ENCODE measurements around the gene SUCLG2.

SUCLG2 gene

GRCh38 chr3:67470207-67470606, 184.2 kb downstream of the SUCLG2 start:
- peaks cover 2% of the 10 kb centered on the region for H3K4me1 Mint-ChIP-seq (ENCODE audit: low read depth)
- H3K27me3 Mint-ChIP-seq (ENCODE audit: low read depth), result no peaks in the 10 kb centered on the region
- no peak overlapping the region for H3K4me3 Mint-ChIP-seq
- no peak overlapping the region for H3K27ac Mint-ChIP-seq
- H3K36me3 Mint-ChIP-seq (ENCODE audit: low read depth), result peaks cover 21% of the 10 kb centered on the region
- no peaks in the 10 kb centered on the region for H3K9me3 Mint-ChIP-seq

GRCh38 chr3:67468511-67468910, 185.9 kb downstream of the SUCLG2 start:
- peaks cover 3% of the 10 kb centered on the region for H3K4me1 Mint-ChIP-seq (ENCODE audit: low read depth)
- peaks cover 19% of the 10 kb centered on the region for H3K36me3 Mint-ChIP-seq (ENCODE audit: low read depth)
- H3K27ac Mint-ChIP-seq, result no peak overlapping the region
- no peaks in the 10 kb centered on the region for H3K27me3 Mint-ChIP-seq (ENCODE audit: low read depth)
- H3K4me3 Mint-ChIP-seq, result no peak overlapping the region
- H3K9me3 Mint-ChIP-seq, result no peaks in the 10 kb centered on the region

GRCh38 chr3:67463656-67464055, 190.8 kb downstream of the SUCLG2 start:
- H3K27me3 Mint-ChIP-seq (ENCODE audit: low read depth), result no peaks in the 10 kb centered on the region
- no peaks in the 10 kb centered on the region for H3K9me3 Mint-ChIP-seq
- peaks cover 6% of the 10 kb centered on the region for H3K4me1 Mint-ChIP-seq (ENCODE audit: low read depth)
- no peak overlapping the region for H3K27ac Mint-ChIP-seq
- H3K4me3 Mint-ChIP-seq, result no peak overlapping the region
- peaks cover 14% of the 10 kb centered on the region for H3K36me3 Mint-ChIP-seq (ENCODE audit: low read depth)

- Mint-ChIP-seq H3K27ac (no peak overlapping the region), H3K4me1 (ENCODE audit: low read depth) (peaks cover 7% of the 10 kb centered on the region), H3K27me3 (ENCODE audit: low read depth) (no peaks in the 10 kb centered on the region), H3K36me3 (ENCODE audit: low read depth) (peaks cover 8% of the 10 kb centered on the region), H3K9me3 (no peaks in the 10 kb centered on the region), H3K4me3 (no peak overlapping the region)
Measured at GRCh38 chr3:67462187-67462586, 192.2 kb downstream of the SUCLG2 start.

- H3K27me3 Mint-ChIP-seq (ENCODE audit: low read depth), result no peaks in the 10 kb centered on the region
- no peak overlapping the region for H3K4me3 Mint-ChIP-seq
- peaks cover 7% of the 10 kb centered on the region for H3K4me1 Mint-ChIP-seq (ENCODE audit: low read depth)
- no peak overlapping the region for H3K27ac Mint-ChIP-seq
- no peaks in the 10 kb centered on the region for H3K9me3 Mint-ChIP-seq
- peaks cover 8% of the 10 kb centered on the region for H3K36me3 Mint-ChIP-seq (ENCODE audit: low read depth)
Measured at GRCh38 chr3:67461667-67462142, 192.7 kb downstream of the SUCLG2 start.

- H3K27me3 Mint-ChIP-seq (ENCODE audit: low read depth), result no peaks in the 10 kb centered on the region
- no peaks in the 10 kb centered on the region for H3K9me3 Mint-ChIP-seq
- H3K36me3 Mint-ChIP-seq (ENCODE audit: low read depth), result peaks cover 8% of the 10 kb centered on the region
- H3K27ac Mint-ChIP-seq, result no peak overlapping the region
- H3K4me1 Mint-ChIP-seq (ENCODE audit: low read depth), result peaks cover 7% of the 10 kb centered on the region
- H3K4me3 Mint-ChIP-seq, result no peak overlapping the region
Measured at GRCh38 chr3:67460841-67461510, 193.4 kb downstream of the SUCLG2 start.

- no peak overlapping the region for H3K4me3 Mint-ChIP-seq
- no peak overlapping the region for H3K27ac Mint-ChIP-seq
- peaks cover 5% of the 10 kb centered on the region for H3K4me1 Mint-ChIP-seq (ENCODE audit: low read depth)
- H3K9me3 Mint-ChIP-seq, result no peaks in the 10 kb centered on the region
- peaks cover 4% of the 10 kb centered on the region for H3K36me3 Mint-ChIP-seq (ENCODE audit: low read depth)
- no peaks in the 10 kb centered on the region for H3K27me3 Mint-ChIP-seq (ENCODE audit: low read depth)
Measured at GRCh38 chr3:67459796-67460195, 194.6 kb downstream of the SUCLG2 start.

GRCh38 chr3:67458896-67459530, 195.4 kb downstream of the SUCLG2 start:
- Mint-ChIP-seq H3K4me3 (no peak overlapping the region), H3K36me3 (ENCODE audit: low read depth) (peaks cover 4% of the 10 kb centered on the region), H3K9me3 (no peaks in the 10 kb centered on the region), H3K27ac (no peak overlapping the region), H3K27me3 (ENCODE audit: low read depth) (no peaks in the 10 kb centered on the region), H3K4me1 (ENCODE audit: low read depth) (peaks cover 5% of the 10 kb centered on the region)

GRCh38 chr3:67458408-67458807, 196.0 kb downstream of the SUCLG2 start:
- Mint-ChIP-seq H3K36me3 (ENCODE audit: low read depth) (peaks cover 4% of the 10 kb centered on the region), H3K9me3 (no peaks in the 10 kb centered on the region), H3K4me1 (ENCODE audit: low read depth) (peaks cover 4% of the 10 kb centered on the region), H3K4me3 (no peak overlapping the region), H3K27me3 (ENCODE audit: low read depth) (no peaks in the 10 kb centered on the region), H3K27ac (no peak overlapping the region)

- H3K4me1 Mint-ChIP-seq (ENCODE audit: low read depth), result peaks cover 1% of the 10 kb centered on the region
- H3K27ac Mint-ChIP-seq, result no peak overlapping the region
- H3K9me3 Mint-ChIP-seq, result no peaks in the 10 kb centered on the region
- no peaks in the 10 kb centered on the region for H3K27me3 Mint-ChIP-seq (ENCODE audit: low read depth)
- peaks cover 6% of the 10 kb centered on the region for H3K36me3 Mint-ChIP-seq (ENCODE audit: low read depth)
- no peak overlapping the region for H3K4me3 Mint-ChIP-seq
Measured at GRCh38 chr3:67453628-67454027, 200.8 kb downstream of the SUCLG2 start.

- H3K4me3 Mint-ChIP-seq, result no peak overlapping the region
- no peaks in the 10 kb centered on the region for H3K27me3 Mint-ChIP-seq (ENCODE audit: low read depth)
- no peaks in the 10 kb centered on the region for H3K9me3 Mint-ChIP-seq
- no peaks in the 10 kb centered on the region for H3K4me1 Mint-ChIP-seq (ENCODE audit: low read depth)
- H3K36me3 Mint-ChIP-seq (ENCODE audit: low read depth), result peaks cover 4% of the 10 kb centered on the region
- H3K27ac Mint-ChIP-seq, result no peak overlapping the region
Measured at GRCh38 chr3:67450153-67450552, 204.3 kb downstream of the SUCLG2 start.

- Mint-ChIP-seq H3K4me3 (no peak overlapping the region), H3K27ac (no peak overlapping the region), H3K36me3 (ENCODE audit: low read depth) (peaks cover 6% of the 10 kb centered on the region), H3K4me1 (ENCODE audit: low read depth) (no peaks in the 10 kb centered on the region), H3K9me3 (no peaks in the 10 kb centered on the region), H3K27me3 (ENCODE audit: low read depth) (no peaks in the 10 kb centered on the region)
Measured at GRCh38 chr3:67447393-67447792, 207.0 kb downstream of the SUCLG2 start.

GRCh38 chr3:67437789-67438188, 216.6 kb downstream of the SUCLG2 start:
- Mint-ChIP-seq H3K36me3 (ENCODE audit: low read depth) (peaks cover 16% of the 10 kb centered on the region), H3K9me3 (no peaks in the 10 kb centered on the region), H3K27ac (no peak overlapping the region), H3K4me1 (ENCODE audit: low read depth) (no peaks in the 10 kb centered on the region), H3K27me3 (ENCODE audit: low read depth) (no peaks in the 10 kb centered on the region), H3K4me3 (no peak overlapping the region)

GRCh38 chr3:67437090-67437489, 217.3 kb downstream of the SUCLG2 start:
- Mint-ChIP-seq H3K27me3 (ENCODE audit: low read depth) (no peaks in the 10 kb centered on the region), H3K4me1 (ENCODE audit: low read depth) (no peaks in the 10 kb centered on the region), H3K4me3 (no peak overlapping the region), H3K27ac (no peak overlapping the region), H3K9me3 (no peaks in the 10 kb centered on the region), H3K36me3 (ENCODE audit: low read depth) (peaks cover 14% of the 10 kb centered on the region)

- Mint-ChIP-seq H3K4me3 (no peak overlapping the region), H3K36me3 (ENCODE audit: low read depth) (peaks cover 17% of the 10 kb centered on the region), H3K4me1 (ENCODE audit: low read depth) (no peaks in the 10 kb centered on the region), H3K27ac (no peak overlapping the region), H3K27me3 (ENCODE audit: low read depth) (no peaks in the 10 kb centered on the region), H3K9me3 (peaks cover 19% of the 10 kb centered on the region)
Measured at GRCh38 chr3:67433109-67433508, 221.3 kb downstream of the SUCLG2 start.
